ENCODE data around the gene NTN3.

GRCh38 chr16:2425008-2425518, 46.0 kb upstream of the NTN3 start:
- TF ChIP-seq CTCF (conservative IDR thresholded peaks at IDR 0.05; ENCODE audit: low read length), result no peak
- TF ChIP-seq EZH2phosphoT487 (IDR thresholded peaks at IDR 0.05; ENCODE audit: borderline replicate concordance), result no peak

Measured in Loucy (cell line).